NCI-H446 (cell line): ENCODE measurements around the gene POU2F2.

Experiments
- DNase-seq, 2 experiments: peaks; one replicate each; lab custom pipeline; 2025; lab: John Stamatoyannopoulos, UW

The POU2F2 gene

GRCh38 chr19:42079886-42080763 is 52.1 kb downstream of the POU2F2 start:
- DNase-seq = no peak

GRCh38 chr19:42079276-42079669 is 53.0 kb downstream of the POU2F2 start:
- no peak for DNase-seq

- no peak for DNase-seq
Observed at GRCh38 chr19:42078538-42079275, 53.5 kb downstream of the POU2F2 start.

GRCh38 chr19:42078058-42078457 is 54.2 kb downstream of the POU2F2 start:
- no peak for DNase-seq

- DNase-seq = no peak
Observed at GRCh38 chr19:42076380-42076944, 55.8 kb downstream of the POU2F2 start.

- peak; percentile 100 for DNase-seq
Observed at GRCh38 chr19:42075616-42076379, 56.4 kb downstream of the POU2F2 start, which contains the start of gene ZNF574. TSS of gene ZNF574 (plus strand) at chr19:42076166. CDS start at chr19:42078607, 2,441 bp downstream.

- no peak for DNase-seq
Observed at GRCh38 chr19:42075364-42075615, 57.0 kb downstream of the POU2F2 start.

- no peak for DNase-seq
Observed at GRCh38 chr19:42074513-42075363, 57.5 kb downstream of the POU2F2 start.

GRCh38 chr19:42071247-42071646 is 61.0 kb downstream of the POU2F2 start:
- DNase-seq = no peak

- DNase-seq = no peak
Observed at GRCh38 chr19:42069619-42070351, 62.5 kb downstream of the POU2F2 start, which contains the start of gene GRIK5. TSS of gene GRIK5 (minus strand) at chr19:42070206. CDS start at chr19:42065770, 4,436 bp downstream.

- DNase-seq = no peak
Observed at GRCh38 chr19:42068756-42069571, 63.3 kb downstream of the POU2F2 start.

- no peak for DNase-seq
Observed at GRCh38 chr19:42068361-42068755, 63.9 kb downstream of the POU2F2 start.

GRCh38 chr19:42067315-42067888 is 64.8 kb downstream of the POU2F2 start:
- no peak for DNase-seq

GRCh38 chr19:42066075-42066754 is 66.0 kb downstream of the POU2F2 start:
- peak in 1 of 2 experiments; percentile 36 for DNase-seq

- no peak for DNase-seq
Observed at GRCh38 chr19:42065511-42065910, 66.7 kb downstream of the POU2F2 start.

GRCh38 chr19:42065051-42065450 is 67.2 kb downstream of the POU2F2 start:
- DNase-seq = no peak

GRCh38 chr19:42064432-42064831 is 67.8 kb downstream of the POU2F2 start:
- DNase-seq = no peak

GRCh38 chr19:42062381-42062780 is 69.9 kb downstream of the POU2F2 start:
- no peak for DNase-seq

- DNase-seq = no peak
Observed at GRCh38 chr19:42060117-42060516, 72.1 kb downstream of the POU2F2 start.
